Stimulated activated CD4-positive, alpha-beta T cell treated with anti-CD3 and anti-CD28 coated beads, Interleukin-4, amount 100 ng/mL, for 48 hours (primary cell): Measurements from ENCODE around the gene FOXP3.

Experiments
- DNase-seq, 2 donors: peaks; one replicate each; pipeline ENCODE4 v3.0.0-alpha.2; 2020; ENCODE audit warnings: low read depth in 2 of 2

FOXP3 gene

DNA sequence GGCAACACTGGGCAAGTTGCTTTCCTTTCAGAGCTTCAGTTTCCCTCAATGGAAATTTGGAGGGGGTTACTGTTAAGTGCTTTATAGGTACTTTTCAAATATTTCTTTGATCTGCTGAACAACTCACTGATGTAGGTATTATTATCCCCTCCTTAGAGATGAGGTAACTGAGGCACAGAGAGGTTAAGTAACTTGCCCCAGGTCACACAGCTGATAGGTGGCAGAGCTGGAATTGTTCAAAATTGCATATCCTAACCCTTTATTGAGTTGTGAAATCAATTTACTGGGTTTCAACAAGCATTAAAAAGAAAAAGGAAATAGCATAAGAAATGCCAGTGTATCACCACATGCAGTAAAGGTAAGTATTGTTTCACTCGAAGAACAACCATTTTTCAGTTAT is 11.7 kb upstream of the FOXP3 start:
- no peak for DNase-seq

DNA sequence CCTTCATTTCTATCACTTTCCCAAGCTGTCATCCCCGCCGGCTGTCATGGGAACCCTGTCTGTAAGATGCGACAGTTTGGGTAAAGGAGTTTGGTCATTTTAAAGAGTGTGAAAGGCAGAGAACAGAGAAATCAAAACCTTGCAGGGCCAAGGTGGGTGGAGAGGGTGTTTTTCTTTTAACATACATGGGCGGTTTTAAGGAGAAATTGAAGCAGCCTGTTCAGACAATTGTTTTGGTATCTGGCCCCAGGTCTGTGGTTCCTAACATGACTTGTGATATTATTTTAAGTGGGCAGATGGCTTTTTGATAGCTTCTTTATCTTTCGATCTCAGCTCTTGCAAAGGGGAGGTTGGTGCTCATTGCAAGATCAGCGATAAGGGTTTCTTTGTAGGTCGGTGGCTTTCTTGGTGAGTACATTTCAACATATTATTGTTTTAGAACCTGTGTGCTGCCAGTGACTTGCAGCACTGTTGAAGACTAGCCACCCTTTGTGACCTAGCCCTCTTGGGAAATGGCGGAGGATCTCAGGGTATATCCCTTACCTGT is 8.7 kb upstream of the FOXP3 start:
- peak in 1 of 2 donors; percentile 30 for DNase-seq

DNA sequence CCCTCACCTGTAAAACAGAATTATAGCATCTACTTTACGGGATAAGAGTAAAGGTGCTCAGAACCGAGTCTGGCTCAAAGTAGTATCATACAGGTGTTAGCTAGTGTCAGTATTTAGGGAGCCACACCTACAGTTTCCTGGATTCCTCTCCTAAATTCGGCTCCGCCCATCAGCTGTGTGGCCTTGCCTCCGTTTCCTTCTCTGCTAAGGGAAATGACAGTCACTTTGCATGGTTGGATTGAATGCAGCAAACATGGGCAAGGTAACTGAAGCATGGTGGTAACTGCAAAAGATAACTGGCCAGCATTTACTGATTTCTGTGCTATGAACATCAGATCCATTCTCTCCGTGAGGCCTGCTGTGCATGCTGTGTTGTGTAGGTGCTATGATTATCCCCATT is 7.9 kb upstream of the FOXP3 start:
- DNase-seq, result no peak

DNA sequence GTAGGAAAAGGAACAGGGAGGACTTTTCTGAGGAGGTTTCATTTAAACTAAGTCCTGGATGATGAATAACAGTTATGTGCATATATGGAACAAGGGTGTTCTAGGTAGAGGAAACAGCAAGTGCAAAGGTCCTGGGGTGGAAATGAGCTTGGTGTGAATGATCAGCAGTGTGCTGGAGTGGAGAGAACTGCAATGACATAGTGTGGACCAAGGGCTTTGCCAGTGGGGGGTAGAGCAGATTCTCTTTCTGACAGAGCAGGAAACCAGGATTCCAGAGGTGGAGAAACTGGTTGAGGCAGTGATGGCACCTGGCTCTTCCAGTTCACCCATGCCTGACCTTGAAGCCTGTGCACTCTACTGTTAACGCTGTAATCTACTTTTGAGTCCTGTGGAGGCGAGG is 6.8 kb upstream of the FOXP3 start:
- DNase-seq, result no peak

DNA sequence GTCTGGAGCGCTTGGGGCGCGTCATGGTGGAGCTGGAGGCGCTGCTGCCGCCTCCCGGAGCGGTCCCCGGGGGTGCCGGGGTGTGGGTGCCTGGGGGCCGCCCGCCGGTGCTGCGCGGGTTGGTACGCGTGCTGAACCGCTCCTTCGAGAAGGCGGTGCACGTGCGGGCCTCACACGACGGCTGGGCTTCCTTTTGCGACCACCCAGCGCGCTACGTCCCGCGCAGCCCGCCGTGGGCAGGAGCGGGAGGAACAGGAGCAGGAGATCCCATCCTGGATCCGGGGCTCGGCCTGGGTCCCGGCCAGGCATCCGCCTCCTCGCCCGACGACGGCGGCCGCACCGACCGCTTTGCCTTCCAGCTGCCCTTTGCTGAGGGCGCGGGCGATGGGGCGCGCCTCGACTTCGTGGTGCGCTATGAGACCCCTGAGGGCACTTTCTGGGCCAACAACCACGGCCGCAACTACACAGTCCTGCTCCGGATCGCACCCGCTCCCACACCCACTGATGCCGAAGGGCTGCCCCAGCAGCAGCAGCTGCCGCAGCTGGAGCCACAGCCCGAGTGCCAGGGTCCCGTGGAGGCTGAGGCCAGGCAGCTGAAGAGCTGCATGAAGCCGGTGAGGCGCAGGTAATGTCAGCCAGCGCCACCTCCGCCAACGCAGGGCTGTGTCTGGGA is 5.9 kb upstream of the FOXP3 start:
- no peak for DNase-seq

DNA sequence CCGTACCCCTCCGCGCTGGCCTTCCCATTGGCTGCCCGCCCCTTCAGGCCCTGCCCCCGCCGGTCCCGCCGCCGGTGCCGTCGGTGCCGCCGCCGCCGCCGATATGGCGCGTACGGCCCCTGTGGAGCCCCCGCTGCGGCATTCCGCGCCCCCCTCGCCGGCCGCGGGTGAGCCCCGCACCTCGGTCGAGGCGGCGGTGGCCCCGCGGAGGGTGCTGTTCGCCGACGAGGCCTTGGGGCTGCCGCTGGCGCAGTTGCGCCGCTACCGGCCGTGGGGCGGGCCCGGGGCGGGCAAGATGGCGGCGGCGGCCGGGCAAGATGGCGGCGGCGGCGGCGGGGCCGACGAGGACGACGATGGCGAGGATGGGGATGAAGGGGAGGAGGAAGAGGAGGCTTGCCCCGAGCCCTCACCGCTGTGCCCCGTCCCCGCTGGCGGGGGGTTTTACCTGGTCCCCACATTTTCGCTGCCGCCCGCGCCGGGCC is 5.3 kb upstream of the FOXP3 start, which contains the start of gene PPP1R3F:
PPP1R3F (plus strand) TSS at position 27 of the 482 bp plus-strand sequence; CDS start at position 104, 77 bp downstream.
- peak in 1 of 2 donors; percentile 24 for DNase-seq

DNA sequence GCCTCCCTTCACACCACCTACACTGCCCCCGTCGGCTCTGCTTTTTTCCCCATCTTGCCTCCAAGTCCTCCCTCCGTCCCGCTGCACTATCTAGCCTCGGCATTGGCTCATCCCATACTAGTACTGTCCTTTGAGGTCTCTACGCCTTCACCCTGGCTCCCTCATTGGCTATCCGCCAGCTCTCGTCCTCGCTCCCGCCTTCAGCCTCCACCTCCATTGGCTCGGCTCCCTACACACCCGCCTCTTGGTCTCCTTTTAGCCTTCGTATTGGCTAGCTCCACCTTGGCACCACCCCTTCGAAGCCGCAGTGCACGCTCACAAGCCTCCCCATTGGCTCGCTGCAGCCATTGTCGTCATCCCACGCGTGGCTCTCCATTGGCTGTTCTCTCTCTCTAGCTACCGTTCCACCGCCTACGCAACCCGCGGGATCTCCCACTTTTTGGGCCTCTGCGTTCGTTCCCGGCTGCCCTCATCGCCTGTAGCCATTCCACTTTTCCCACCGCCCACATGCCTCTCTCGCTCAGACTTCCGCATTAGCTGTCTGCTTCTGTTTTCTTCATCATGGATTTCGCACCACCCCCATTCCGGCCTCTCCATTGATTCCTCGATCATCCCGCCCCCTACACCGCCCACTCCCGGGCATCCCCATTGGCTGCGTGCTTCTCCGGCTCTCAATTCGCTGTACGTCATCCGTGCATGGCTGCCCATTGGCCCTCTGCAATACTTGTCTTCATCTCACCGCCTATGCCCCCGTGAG is 4.7 kb upstream of the FOXP3 start:
- peak; percentile 85 to 92 for DNase-seq

DNA sequence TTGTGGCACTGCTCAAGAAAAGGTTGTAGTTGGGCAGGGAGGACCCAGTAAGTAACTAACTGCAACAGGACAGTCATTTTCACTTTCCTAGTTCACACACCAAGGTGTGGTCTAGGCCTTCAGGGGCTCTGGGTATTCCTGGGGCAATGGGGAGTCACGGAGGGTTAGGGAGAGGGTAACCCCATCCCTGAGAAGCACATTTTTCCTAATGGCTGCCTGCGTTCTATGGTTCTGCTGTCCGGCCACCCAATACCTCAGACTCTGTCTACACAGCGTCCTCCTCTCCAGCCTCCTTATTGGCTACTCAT is 4.1 kb upstream of the FOXP3 start:
- DNase-seq, result no peak

DNA sequence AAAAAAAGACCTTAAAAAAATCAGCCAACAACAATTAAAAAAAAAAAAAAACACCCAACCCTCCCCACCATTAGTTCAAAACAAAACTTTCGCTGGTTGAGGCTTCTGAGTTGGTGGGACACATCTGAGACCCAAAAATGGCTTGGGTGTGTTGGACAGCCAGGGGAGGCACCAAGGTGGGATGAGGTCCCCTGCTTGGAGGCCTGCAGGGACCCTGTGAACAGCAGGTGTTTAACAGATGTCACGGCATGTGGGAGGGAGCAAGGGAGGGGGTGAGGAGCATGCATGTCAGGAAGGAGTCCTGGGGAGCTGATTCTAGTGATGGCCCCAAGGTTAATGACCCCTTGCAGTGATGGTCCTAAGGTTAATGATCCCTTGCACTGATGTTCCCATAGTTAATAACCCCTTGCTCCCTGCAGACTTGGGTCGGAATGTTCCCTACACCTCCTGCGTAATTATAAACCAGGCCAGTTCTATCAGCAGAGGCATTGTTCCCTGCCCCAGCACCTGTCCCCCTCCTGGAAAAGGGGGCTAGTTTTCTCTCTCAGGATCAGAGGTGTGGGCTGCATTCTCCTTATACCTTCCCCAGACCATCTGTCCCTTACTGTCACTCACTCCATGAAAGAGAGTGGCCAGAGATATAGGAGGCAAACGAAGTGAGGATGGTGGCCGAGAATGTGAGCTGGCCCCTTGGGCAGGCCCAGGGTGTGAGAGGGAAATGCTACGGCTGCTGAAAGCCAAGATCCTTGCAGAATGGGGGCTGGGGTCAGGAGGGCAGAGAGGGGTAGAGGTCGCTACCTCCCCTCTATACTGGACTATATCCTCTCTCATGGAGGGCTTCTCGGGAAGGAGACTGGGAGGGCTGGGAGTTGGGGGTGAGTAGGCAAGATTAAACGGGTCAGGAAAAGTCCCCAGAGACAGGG is 2.3 kb upstream of the FOXP3 start:
- no peak for DNase-seq

DNA sequence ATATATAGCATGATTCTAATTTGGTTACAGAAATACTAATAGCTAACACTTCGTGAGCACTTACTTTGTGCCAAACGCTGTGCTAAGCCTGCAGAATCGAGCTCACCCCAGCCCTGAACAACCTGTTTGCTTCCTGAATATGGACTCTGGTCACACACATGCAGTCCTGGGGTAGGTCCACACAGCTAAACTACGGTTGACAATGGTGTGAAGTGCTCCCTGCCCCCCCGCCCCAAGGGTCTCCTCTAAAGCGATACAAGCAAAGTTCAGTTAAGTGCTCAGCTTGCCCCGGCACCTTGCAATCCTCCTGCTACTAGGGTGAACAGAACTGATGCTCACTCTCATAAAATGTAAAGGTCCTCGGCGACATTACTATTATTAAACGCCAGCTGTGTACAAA is 879 bp downstream of the FOXP3 start:
- no peak for DNase-seq

DNA sequence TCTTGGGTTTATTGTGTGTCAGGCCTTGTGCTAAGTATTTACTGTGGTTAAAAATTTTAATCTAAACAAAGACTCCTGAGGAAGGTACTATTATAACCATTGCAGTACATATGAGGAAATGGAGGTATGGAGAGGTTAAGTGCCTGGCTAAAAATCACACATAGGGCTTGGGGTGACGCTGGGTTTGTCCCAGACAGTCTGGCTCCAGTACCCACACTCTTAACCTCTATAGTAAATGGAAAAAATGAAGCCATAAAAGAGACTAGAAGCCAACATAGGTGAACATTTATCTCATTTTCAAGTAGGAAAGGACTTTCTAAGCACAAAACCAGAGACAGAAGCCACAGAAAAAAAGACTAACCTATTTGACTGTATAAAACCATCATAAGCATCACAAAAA is 1.9 kb downstream of the FOXP3 start:
- no peak for DNase-seq

DNA sequence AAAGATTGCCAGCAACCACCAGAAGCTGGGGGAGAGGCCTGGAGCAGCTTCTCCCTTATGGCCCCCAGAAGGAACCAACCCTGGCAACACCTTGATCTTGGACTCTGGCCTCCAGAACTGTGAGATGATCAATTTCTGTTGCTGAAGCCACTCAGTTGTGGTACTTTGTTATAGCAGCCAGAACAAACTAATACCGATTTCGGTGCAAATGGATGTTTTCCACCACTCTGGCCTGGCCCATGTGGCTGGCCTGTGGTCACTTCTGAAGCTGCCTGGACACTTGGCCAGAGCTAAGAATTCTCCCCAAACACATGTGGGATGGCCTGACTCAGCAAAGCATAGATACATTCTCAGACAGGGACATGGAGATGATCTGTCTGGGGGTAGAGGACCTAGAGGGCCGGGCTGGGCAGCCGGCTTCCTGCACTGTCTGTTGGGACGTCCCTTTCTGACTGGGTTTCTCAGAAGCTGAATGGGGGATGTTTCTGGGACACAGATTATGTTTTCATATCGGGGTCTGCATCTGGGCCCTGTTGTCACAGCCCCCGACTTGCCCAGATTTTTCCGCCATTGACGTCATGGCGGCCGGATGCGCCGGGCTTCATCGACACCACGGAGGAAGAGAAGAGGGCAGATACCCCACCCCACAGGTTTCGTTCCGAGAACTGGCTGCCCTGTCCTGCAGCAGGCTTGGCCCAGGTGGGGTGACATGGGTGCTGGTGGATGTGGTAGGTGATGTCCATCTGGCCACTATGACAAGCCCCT is 4.1 kb downstream of the FOXP3 start:
- DNase-seq, result no peak

DNA sequence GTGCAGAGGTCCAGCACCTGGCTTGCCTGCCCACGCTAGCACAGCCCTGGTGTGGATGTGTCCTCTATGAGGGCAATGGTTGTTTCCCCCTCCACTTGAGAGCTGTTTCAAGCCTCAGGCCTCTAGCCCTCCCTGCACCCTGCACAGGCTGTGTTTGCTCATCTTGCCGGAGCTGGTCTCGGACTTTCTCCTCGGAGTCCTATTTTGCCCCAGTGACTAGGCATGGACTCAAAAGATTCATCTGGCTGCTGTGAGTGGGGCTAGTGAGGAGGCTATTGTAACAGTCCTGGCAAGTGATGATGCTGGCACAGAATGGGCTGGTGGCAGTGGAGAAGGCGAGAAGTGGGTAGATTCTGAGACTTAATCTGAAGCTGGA is 5.8 kb downstream of the FOXP3 start:
- no peak for DNase-seq

DNA sequence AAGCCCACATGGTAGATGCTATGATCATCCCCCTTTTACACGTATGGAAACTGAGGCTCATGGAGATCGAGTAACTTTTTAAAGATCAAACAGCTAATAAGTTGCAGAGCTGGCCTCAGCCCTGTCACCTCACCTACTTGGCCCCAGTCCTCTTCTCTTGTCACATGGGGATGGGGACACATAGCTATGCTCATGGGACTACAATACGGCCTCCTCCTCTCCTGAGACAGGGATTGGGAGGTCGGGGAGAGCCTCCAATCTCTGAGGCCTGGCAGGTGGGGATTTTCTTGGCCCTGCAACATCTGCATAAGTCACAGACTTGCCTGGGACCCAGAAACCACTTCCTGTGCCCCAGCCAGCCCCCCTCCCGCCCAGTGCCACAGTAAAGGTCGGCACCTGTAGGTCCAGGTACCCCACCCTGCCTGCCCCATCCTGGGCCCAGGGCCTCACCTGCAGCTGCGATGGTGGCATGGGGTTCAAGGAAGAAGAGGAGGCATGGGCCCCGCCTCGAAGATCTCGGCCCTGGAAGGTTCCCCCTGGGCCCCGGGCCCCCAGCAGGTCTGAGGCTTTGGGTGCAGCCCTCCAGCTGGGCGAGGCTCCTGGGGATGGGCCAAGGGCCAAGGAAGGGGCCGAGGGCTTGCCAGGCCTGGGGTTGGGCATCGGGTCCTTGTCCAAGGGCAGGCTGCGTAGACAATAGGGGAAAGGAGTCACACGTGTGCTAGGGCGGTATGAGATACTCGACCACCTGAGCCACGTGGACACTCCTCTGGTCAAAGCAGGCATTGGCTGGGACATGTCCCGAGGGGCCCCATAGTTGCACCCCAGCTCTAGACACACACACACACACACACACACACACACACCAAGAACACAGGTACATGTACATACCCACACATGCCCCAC is 6.4 kb downstream of the FOXP3 start:
- no peak for DNase-seq

DNA sequence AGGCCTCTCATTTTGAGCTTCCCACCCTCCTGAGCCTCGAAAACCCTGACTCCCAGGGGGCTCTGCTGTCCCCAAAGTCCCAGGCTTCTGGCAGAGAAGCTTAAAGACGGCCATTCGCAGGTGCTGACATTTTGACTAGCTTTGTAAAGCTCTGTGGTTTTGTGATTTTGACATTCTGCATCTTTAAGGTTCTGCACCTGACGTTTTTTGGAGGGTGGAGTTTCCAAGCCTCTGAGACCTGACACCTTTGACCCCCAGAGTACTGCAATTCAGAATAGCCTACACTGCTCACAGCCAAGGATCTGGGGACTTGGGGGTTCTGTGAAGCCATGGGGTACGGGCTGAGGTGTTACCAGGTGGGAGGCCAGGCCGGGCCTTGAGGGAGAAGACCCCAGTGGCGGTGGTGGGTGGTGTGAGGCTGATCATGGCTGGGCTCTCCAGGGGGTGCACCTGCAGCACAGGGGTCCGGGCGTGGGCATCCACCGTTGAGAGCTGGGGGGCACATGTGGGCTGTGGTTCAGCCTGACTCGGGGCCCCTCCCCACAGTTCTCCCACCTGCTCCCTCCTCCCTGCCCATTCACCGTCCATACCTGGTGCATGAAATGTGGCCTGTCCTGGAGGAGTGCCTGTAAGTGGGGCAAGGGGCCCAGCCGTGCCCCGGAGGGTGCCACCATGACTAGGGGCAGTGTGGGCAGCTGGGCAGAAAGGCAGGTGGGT is 7.3 kb downstream of the FOXP3 start:
- no peak for DNase-seq

DNA sequence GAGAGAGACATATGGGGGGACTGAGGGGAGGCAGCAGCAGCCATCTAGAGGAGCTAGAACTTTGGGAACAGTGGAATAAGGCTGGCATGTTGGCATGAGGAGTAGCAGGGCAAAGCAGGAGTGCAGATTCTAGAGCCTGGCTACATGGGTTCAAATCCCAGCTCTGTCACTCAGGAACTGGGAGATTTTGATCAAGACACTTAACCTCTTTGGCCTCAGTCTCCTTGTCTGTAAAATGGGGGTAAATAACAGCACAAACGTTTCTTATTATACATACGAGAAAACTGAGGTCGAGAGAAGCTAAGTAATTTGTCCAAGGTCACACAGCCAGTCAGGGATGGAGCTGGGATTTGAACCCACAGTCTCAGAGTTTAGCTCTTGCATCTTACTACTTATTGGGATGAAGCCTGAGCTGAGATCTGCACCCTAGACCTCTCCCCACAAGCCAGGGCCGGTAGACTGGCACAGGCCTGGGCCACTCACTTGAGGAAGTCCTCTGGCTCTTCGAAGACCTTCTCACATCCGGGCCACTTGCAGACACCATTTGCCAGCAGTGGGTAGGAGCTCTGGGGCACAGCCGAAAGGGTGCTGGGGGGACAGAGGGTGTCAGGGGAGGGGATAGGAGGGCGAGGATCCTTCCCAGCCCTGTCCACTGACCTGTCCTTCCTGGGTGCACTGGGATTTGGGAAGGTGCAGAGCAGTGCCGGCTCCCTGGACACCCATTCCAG is 8.1 kb downstream of the FOXP3 start:
- DNase-seq, result no peak

DNA sequence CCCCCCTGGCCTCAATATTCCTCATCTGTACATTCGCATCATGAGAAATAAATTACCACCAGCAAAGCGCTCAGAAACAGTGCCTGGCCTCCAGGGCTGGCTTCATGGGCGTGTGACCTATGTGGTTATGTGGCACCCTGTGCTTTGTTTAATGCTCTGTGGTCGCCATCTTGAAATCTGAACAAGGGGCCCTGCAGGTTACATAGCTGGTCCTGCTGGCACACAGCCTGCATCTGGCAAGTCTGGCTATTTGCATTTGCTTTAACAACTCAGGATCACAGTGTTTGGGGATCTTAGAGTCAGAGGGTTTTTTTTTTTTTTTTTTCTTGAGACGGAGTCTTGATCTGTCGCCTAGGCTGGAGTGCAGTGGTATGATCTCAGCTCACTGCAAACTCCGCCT is 9.9 kb downstream of the FOXP3 start:
- no peak for DNase-seq

DNA sequence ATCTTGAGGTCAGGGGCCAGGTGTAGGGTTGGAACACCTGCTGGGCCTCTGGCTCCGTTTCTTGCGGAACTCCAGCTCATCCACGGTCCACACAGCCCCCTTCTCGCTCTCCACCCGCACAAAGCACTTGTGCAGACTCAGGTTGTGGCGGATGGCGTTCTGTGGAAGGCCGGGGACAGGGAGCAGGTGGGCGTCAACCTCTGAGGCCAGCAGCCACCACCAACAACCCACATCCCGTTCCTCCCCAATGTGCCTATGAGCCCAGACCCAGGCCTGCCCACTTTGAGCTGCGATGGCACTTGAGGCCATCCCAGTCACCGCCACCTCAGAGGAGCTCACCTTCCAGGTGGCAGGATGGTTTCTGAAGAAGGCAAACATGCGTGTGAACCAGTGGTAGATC is 13.2 kb downstream of the FOXP3 start:
- DNase-seq, result no peak

DNA sequence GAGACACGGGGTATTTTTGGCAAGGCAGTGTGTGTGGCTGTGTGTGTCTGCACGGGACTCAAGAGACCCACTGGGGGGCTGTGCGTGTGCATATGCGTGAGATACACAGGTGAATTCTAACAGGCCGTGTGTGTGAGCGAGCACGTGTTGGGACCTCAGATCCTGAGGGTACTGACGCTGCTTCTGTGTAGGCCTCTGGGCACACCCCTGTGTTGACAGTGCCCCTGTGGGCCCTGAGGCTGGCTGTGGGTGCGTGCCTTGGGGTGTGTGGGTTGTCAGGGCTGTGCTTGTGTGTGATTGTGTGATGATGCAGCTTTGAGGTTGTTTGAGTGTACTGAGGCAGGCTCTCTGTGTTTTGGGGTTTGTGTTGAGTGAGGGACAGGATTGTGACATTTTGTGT is 13.9 kb downstream of the FOXP3 start:
- DNase-seq, result no peak
